ENCODE measurements around the gene PRR36. TPM values are rescaled to one million over a fixed set of nuclear protein-coding genes. Genes with fewer than 3 reads are reported as not detected.

Gene PRR36
- total RNA-seq, 1 experiment from 2014 or later: 12.9 TPM

- ChIA-PET POLR2A (ENCODE audit: unreplicated experiment) (no interaction called here), CTCF (no interaction called here)
- H3K27ac ChIP-seq: no peak overlapping the region
- H3K4me1 ChIP-seq (replicated peaks; ENCODE audit: insufficient read depth): peaks cover 23% of the 10 kb centered on the region
- H2AFZ ChIP-seq: no peak overlapping the region
- no peaks in the 10 kb centered on the region for H3K36me3 ChIP-seq (ENCODE audit: low read depth)
- H3K9me2 ChIP-seq (ENCODE audit: insufficient read depth): no peaks in the 10 kb centered on the region
- TF ChIP-seq EZH2 (IDR thresholded peaks at IDR 0.05; ENCODE audit: low read depth) (no peak), CTCF (conservative IDR thresholded peaks at IDR 0.05) (no peak)
- H3K27me3 ChIP-seq (ENCODE audit: insufficient read depth, low read depth): peaks cover 2% of the 10 kb centered on the region
- H3F3A ChIP-seq (ENCODE audit: insufficient read depth, low read depth): peaks cover 42% of the 10 kb centered on the region
- H4K20me1 ChIP-seq (ENCODE audit: insufficient read depth): no peaks in the 10 kb centered on the region; the same call in 1 of the 2 replicates
- 0 out of 2 replicates have a peak, but pooled peaks cover 5% of the 10 kb centered on the region for H3K79me2 ChIP-seq (ENCODE audit: low read depth)
- BruUV-seq (replicated peaks): no TSS peak
- no peak for DNase-seq
- H3K4me3 ChIP-seq: no peak overlapping the region
- intact Hi-C loops (cut with micrococcal nuclease; ENCODE audit: unreplicated experiment): loop anchor here (2.0 to 10.0 kb wide), 2 partner anchors 51 to 247 kb away; partner anchors contain the start of gene MCEMP1
- H3K9me3 ChIP-seq (ENCODE audit: insufficient read depth, low read depth): no peaks in the 10 kb centered on the region
- no peak overlapping the region for H3K4me2 ChIP-seq
Observed at GRCh38 chr19:7921967-7922835, 48.0 kb upstream of the PRR36 start.

- peak overlapping the region; percentile 58 for H3K4me3 ChIP-seq
- H3F3A ChIP-seq (ENCODE audit: insufficient read depth, low read depth): peaks cover 41% of the 10 kb centered on the region
- no peaks in the 10 kb centered on the region for H3K36me3 ChIP-seq (ENCODE audit: low read depth)
- no peak overlapping the region for H2AFZ ChIP-seq
- H4K20me1 ChIP-seq (ENCODE audit: insufficient read depth): no peaks in the 10 kb centered on the region; the same call in 1 of the 2 replicates
- H3K27me3 ChIP-seq (ENCODE audit: insufficient read depth, low read depth): peaks cover 8% of the 10 kb centered on the region
- TF ChIP-seq CTCF (conservative IDR thresholded peaks at IDR 0.05): no peak
- no peak for TF ChIP-seq EZH2 (IDR thresholded peaks at IDR 0.05; ENCODE audit: low read depth)
- peak overlapping the region; percentile 80 for H3K4me2 ChIP-seq
- H3K9me2 ChIP-seq (ENCODE audit: insufficient read depth): no peaks in the 10 kb centered on the region
- H3K9me3 ChIP-seq (ENCODE audit: insufficient read depth, low read depth): no peaks in the 10 kb centered on the region
- ChIA-PET POLR2A (ENCODE audit: unreplicated experiment) (interaction anchor here (0.6 to 1.5 kb wide), 5 partner anchors 52 to 823 kb away, joined by 3 to 13 read pairs (median 3); no protein-coding TSS in a partner anchor), CTCF (interaction anchor here (0.5 to 2.3 kb wide), 3 partner anchors 18 to 52 kb away, joined by 3 to 20 read pairs (median 7); partner anchors contain the start of genes MAP2K7 and TIMM44)
- H3K79me2 ChIP-seq (ENCODE audit: low read depth): 0 out of 2 replicates have a peak, but pooled peaks cover 5% of the 10 kb centered on the region
- peak overlapping the region; percentile 36 for H3K27ac ChIP-seq
- no peak for DNase-seq
- intact Hi-C loops (cut with micrococcal nuclease; ENCODE audit: unreplicated experiment): loop anchor here (2.0 to 10.0 kb wide), 2 partner anchors 51 to 247 kb away; partner anchors contain the start of gene MCEMP1
- peaks cover 23% of the 10 kb centered on the region for H3K4me1 ChIP-seq (replicated peaks; ENCODE audit: insufficient read depth)
- BruUV-seq (replicated peaks): TSS peak; percentile 62
Observed at GRCh38 chr19:7921302-7921966, 47.2 kb upstream of the PRR36 start.
